Measurements from ENCODE around the gene UPK1B. TPM values are rescaled to one million over a fixed set of nuclear protein-coding genes. Genes with fewer than 3 reads are reported as not detected.

Gene UPK1B
- total RNA-seq, 1 experiment from 2014 or later, result not detected

- no peak for DNase-seq (ENCODE audit: low read depth)
Measured at GRCh38 chr3:119176778-119177177, 3.4 kb downstream of the UPK1B start.

GRCh38 chr3:119177321-119177720, 3.9 kb downstream of the UPK1B start:
- no peak for DNase-seq (ENCODE audit: low read depth)

- no peak for DNase-seq (ENCODE audit: low read depth)
Measured at GRCh38 chr3:119181765-119182164, 8.4 kb downstream of the UPK1B start.

GRCh38 chr3:119184111-119184510, 10.7 kb downstream of the UPK1B start:
- DNase-seq (ENCODE audit: low read depth), result no peak

GRCh38 chr3:119184796-119185570, 11.6 kb downstream of the UPK1B start:
- peak; percentile 39 for DNase-seq (ENCODE audit: low read depth)

GRCh38 chr3:119187266-119187665, 13.9 kb downstream of the UPK1B start:
- DNase-seq (ENCODE audit: low read depth), result no peak

GRCh38 chr3:119191800-119192199, 18.4 kb downstream of the UPK1B start:
- DNase-seq (ENCODE audit: low read depth), result no peak

GRCh38 chr3:119194237-119195150, 21.1 kb downstream of the UPK1B start:
- DNase-seq (ENCODE audit: low read depth), result no peak

GRCh38 chr3:119195151-119195476, 21.7 kb downstream of the UPK1B start:
- DNase-seq (ENCODE audit: low read depth), result no peak

GRCh38 chr3:119195911-119196310, 22.5 kb downstream of the UPK1B start:
- no peak for DNase-seq (ENCODE audit: low read depth)

GRCh38 chr3:119205209-119205608, 31.8 kb downstream of the UPK1B start:
- no peak for DNase-seq (ENCODE audit: low read depth)

- no peak for DNase-seq (ENCODE audit: low read depth)
Measured at GRCh38 chr3:119205685-119206084, 32.3 kb downstream of the UPK1B start.

- no peak for DNase-seq (ENCODE audit: low read depth)
Measured at GRCh38 chr3:119206611-119207511, 33.5 kb downstream of the UPK1B start.

- no peak for DNase-seq (ENCODE audit: low read depth)
Measured at GRCh38 chr3:119207512-119207875, 34.1 kb downstream of the UPK1B start.

- no peak for DNase-seq (ENCODE audit: low read depth)
Measured at GRCh38 chr3:119211193-119211592, 37.8 kb downstream of the UPK1B start.

- DNase-seq (ENCODE audit: low read depth), result no peak
Measured at GRCh38 chr3:119211803-119212202, 38.4 kb downstream of the UPK1B start.

GRCh38 chr3:119219069-119219468, 45.7 kb downstream of the UPK1B start:
- DNase-seq (ENCODE audit: low read depth), result no peak

GRCh38 chr3:119220198-119220597, 46.8 kb downstream of the UPK1B start:
- no peak for DNase-seq (ENCODE audit: low read depth)

GRCh38 chr3:119220970-119221667, 47.7 kb downstream of the UPK1B start:
- no peak for DNase-seq (ENCODE audit: low read depth)

- DNase-seq (ENCODE audit: low read depth), result no peak
Measured at GRCh38 chr3:119221779-119222320, 48.5 kb downstream of the UPK1B start.

- no peak for DNase-seq (ENCODE audit: low read depth)
Measured at GRCh38 chr3:119222391-119222790, 49.0 kb downstream of the UPK1B start.
